HG03135 (cell line): ENCODE data around the gene ERVK3-1.
"Not testable (repeated sequence)": the region's sequence is repeated elsewhere in the genome, so short reads cannot be mapped to it uniquely, and the experiment has no call there.

Experiments
- ATAC-seq: cut with Tn5 transposase; IDR thresholded peaks from one replicate; pipeline ENCODE4 v1.9.1; 2021; ENCODE audit warnings: mild to moderate bottlenecking, moderate library complexity; ENCODE audit not compliant: unreplicated experiment

Gene ERVK3-1

GRCh38 chr19:58304255-58304654 lies 922 bp upstream of the ERVK3-1 start:
- no peak for ATAC-seq

GRCh38 chr19:58304748-58305064 lies 471 bp upstream of the ERVK3-1 start:
- no peak for ATAC-seq

GRCh38 chr19:58305932-58306323 lies 751 bp downstream of the ERVK3-1 start:
- no peak for ATAC-seq

GRCh38 chr19:58307736-58308135 lies 2.6 kb downstream of the ERVK3-1 start:
- ATAC-seq: no peak

GRCh38 chr19:58310685-58311084 lies 5.5 kb downstream of the ERVK3-1 start:
- ATAC-seq: not testable (repeated sequence)

GRCh38 chr19:58311345-58311865 lies 6.2 kb downstream of the ERVK3-1 start:
- ATAC-seq: no peak

- no peak for ATAC-seq
Observed at GRCh38 chr19:58315580-58315979, 10.4 kb downstream of the ERVK3-1 start.

GRCh38 chr19:58317476-58318072 lies 12.4 kb downstream of the ERVK3-1 start:
- ATAC-seq: no peak

GRCh38 chr19:58318297-58318696 lies 13.1 kb downstream of the ERVK3-1 start:
- ATAC-seq: no peak

GRCh38 chr19:58319241-58319640 lies 14.1 kb downstream of the ERVK3-1 start:
- ATAC-seq: no peak

GRCh38 chr19:58325311-58326022 lies 20.3 kb downstream of the ERVK3-1 start:
- no peak for ATAC-seq

- no peak for ATAC-seq
Observed at GRCh38 chr19:58326501-58326913, 21.3 kb downstream of the ERVK3-1 start.

- ATAC-seq: peak; percentile 87
Observed at GRCh38 chr19:58326914-58327726, 21.9 kb downstream of the ERVK3-1 start, which contains the start of gene ZSCAN22. Gene ZSCAN22 (plus strand): TSS chr19:58326994. CDS start chr19:58334803, 7,809 bp downstream.

GRCh38 chr19:58328999-58329398 lies 23.8 kb downstream of the ERVK3-1 start:
- no peak for ATAC-seq

GRCh38 chr19:58330458-58330857 lies 25.3 kb downstream of the ERVK3-1 start:
- ATAC-seq: no peak

GRCh38 chr19:58332697-58333096 lies 27.5 kb downstream of the ERVK3-1 start:
- no peak for ATAC-seq

- no peak for ATAC-seq
Observed at GRCh38 chr19:58334691-58335249, 29.6 kb downstream of the ERVK3-1 start.

GRCh38 chr19:58335630-58336029 lies 30.5 kb downstream of the ERVK3-1 start:
- no peak for ATAC-seq

- ATAC-seq: no peak
Observed at GRCh38 chr19:58336216-58336615, 31.0 kb downstream of the ERVK3-1 start.

- ATAC-seq: no peak
Observed at GRCh38 chr19:58336820-58337219, 31.6 kb downstream of the ERVK3-1 start.

- ATAC-seq: no peak
Observed at GRCh38 chr19:58338336-58338735, 33.2 kb downstream of the ERVK3-1 start.
